Endothelial cell of hepatic sinusoid (primary cell): Measurements from ENCODE around the gene PAPSS1.

Experiments
- in situ Hi-C: cut with HindIII; loops from 2 replicates; pipeline ENCODE4 v1.10.0; 2017; ENCODE audit warnings: low sequenced_read_pairs

Gene PAPSS1

DNA sequence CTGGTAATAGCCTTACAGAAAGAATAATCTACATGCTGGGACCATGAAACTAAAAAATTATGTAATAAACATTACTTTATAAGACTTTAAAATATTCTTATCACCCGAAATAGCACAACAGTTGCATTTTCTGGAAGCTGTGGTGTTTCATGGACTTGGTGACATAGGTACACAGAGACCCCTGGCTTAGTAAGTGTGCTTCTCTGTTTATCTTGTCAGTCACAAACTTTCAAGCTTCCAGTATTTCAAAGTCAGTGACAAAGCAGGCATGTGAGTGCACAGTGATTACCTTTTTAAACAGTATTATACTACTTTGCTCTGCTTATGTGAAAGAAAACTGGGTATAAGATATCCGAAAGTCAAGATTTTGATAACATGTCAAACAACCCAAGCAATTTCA lies 84.3 kb downstream of the PAPSS1 start:
- in situ Hi-C loops = no loop called here

DNA sequence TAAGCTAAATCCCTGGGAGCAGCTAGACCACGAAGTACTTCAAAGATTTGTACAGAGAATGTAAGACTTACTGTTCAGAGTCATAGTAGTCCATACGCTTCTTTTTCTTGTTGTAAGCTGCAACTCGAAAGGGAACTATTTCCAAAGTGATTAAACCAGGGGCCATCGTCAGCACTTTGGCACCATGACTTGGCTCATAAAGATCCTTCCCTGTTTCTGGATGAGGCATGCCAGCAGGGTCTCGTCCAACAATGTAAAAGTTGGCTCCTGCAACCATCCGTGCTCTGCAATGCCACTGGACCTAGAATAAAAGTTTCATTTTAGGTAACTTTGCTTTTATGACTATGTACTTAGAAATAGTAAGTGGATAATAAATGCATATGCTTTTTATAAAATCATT lies 88.5 kb downstream of the PAPSS1 start:
- in situ Hi-C loops = no loop called here

DNA sequence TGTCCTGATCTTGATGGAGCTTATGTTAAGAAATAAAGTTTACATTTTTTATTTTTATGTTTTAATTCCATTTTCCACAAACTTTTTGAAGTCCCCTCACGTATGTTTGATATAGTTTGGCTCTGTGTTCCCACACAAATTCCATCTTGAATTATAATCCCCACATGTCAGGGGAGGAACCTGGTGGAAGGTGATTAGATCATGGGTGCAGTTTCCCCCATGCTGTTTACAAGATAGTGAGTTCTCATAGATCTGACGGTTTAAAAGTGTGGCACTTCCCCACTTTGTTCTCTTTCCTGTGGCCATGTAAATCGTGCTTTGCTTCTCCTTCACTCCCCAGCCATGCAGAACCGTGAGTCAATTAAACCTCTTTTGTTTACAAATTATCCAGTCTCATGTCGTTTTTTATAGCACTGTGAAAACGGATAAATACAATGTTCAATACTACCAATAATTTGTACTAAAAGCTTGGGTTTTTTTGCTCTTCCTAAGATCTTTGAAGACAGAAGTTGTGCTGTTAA lies 89.8 kb downstream of the PAPSS1 start:
- in situ Hi-C loops = no loop called here

GRCh38 chr4:107629318-107629717 lies 90.7 kb downstream of the PAPSS1 start:
- in situ Hi-C loops = no loop called here

GRCh38 chr4:107625391-107625902 lies 94.6 kb downstream of the PAPSS1 start:
- in situ Hi-C loops = no loop called here

- in situ Hi-C loops = no loop called here
Measured at GRCh38 chr4:107624024-107624423, 96.0 kb downstream of the PAPSS1 start.

DNA sequence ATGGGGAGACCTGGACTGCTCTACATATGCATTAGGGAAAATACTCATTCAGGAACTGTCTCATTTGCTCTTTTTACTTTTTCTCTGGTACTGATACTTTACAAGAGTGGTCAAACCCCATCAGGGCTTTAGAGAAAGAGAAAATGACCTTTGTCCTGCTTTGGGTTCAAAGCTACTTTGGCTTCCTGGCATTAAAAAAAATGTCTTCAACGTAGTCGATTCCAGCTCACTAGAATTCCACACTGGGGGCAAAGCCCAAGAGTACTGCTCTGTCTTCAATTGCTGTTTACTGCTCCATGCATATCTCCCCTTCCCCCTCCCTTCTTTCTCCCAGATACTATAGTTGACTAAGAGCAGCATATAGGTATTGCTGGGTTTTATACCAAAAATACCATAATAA lies 98.0 kb downstream of the PAPSS1 start:
- in situ Hi-C loops = no loop called here

GRCh38 chr4:107619731-107620130 lies 100.3 kb downstream of the PAPSS1 start:
- in situ Hi-C loops = no loop called here

- in situ Hi-C loops = no loop called here
Measured at GRCh38 chr4:107619066-107619465, 101.0 kb downstream of the PAPSS1 start.

DNA sequence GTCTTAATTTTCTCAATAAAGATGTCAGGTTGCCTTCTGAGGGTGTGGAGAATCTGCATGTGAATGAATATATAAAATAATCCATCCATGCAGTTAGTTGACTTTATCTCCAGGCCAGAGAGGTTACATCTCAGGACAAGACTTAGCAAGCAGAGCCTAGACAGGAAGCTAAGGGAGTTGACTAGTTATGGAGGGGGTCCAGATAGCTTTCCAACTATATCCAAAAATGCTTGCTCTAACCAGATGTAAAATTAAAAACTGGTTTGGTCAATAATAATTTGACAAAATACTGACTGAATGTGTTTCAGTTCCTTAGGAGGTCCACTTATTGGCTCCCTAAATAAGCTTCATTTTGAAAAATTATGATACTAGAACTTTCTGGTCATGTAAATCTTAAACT lies 101.4 kb downstream of the PAPSS1 start:
- in situ Hi-C loops = no loop called here

- in situ Hi-C loops = no loop called here
Measured at GRCh38 chr4:107616838-107617389, 103.1 kb downstream of the PAPSS1 start.

- in situ Hi-C loops = no loop called here
Measured at GRCh38 chr4:107615809-107616208, 104.2 kb downstream of the PAPSS1 start.

- in situ Hi-C loops = no loop called here
Measured at GRCh38 chr4:107603430-107603829, 116.6 kb downstream of the PAPSS1 start.

DNA sequence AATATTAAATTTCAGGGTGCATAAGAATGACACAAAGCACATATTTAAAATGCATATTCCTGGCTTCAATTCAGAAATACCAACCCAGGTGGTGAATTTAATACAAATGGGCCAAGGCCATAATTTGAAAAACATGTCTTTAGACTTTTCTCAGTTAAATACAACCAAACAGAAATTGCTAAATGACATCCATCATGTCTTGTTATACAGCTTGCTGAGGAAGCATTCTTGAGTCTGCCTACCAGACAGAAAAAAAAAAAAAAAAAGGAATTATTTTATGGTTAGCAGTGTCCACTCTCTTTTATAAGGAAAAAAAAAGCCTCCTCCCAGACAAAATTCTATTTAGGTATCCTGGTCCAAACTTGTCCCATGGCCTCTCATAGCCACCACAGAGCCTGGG lies 119.1 kb downstream of the PAPSS1 start:
- in situ Hi-C loops = no loop called here

DNA sequence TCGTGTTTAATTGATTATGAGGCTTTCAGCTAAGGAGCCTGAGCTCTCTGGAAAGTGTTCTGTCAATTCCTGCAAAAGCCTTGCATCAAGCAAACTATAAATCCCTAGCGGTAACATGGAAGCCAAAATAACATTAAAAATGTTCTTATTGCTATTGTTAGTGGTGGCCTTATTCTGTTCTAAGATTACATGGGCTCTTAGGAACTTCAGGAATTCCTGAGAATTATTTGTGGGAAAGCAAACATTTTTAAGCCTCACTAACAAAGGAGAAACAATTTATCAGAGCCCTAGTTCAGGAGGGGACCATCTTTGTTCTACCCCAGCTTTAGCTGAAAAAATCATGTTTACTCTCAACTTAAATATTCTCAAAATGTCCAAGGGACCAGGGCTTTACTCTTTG lies 119.6 kb downstream of the PAPSS1 start:
- in situ Hi-C loops = no loop called here

- in situ Hi-C loops = no loop called here
Measured at GRCh38 chr4:107599841-107600240, 120.2 kb downstream of the PAPSS1 start.

DNA sequence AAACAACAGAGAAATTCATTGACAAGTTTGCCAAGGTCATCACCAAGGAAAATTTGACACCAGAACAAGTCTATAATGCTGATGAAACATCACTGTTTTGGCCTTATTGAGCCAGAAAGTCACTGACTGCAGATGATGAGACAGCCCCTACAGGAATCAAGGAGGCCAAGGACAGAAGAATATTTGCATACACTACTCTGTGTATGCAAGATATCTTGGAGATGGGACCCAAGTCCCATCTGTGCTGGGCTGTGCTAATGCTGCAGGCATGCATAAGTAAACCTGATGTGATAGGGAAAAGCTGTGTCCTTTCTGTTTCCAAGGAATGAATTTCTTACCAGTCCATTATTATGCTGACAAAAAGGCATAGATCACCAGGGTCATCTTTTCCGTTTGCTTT lies 126.8 kb downstream of the PAPSS1 start:
- in situ Hi-C loops = no loop called here

GRCh38 chr4:107592519-107592918 lies 127.5 kb downstream of the PAPSS1 start:
- in situ Hi-C loops = no loop called here

GRCh38 chr4:107589269-107589668 lies 130.8 kb downstream of the PAPSS1 start:
- in situ Hi-C loops = no loop called here

DNA sequence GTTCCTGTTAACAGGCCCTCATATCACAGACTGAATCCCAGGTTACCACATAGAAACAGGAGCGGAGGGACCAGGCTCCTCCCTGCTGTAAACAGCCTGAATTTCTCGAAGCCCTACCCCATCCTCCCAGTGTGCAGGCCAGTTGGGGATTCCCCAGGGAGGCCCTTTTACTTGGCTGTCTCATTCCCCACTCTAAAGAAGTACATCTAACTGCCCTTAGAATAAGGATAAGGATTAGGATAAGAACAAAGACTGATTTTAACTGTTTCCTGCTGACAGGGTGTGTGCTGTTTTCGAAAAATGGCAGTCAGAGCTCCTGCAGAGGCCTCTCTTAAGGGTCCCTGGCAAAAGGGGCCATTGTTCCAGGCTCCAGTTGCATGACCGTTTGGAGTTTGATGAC lies 133.7 kb downstream of the PAPSS1 start:
- in situ Hi-C loops = no loop called here

DNA sequence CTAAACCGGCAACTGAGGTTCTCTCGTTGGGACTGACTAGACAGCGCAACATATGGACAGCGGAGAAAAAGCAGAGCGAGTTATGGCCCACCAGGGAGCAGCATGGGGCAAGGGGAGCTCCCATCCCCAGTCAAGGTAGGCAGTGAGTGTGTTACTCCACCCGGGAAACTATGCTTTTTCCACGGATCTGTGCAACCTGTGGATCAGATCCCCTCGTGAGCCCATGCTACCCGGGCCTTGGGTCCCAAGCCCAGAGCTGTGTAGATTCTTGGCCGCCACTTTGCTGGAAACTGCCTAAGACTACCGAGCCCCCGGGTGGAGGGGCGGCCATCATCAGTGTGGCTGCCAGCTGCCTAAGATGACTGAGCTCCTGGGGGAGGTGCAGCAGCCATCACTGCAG lies 140.9 kb downstream of the PAPSS1 start:
- in situ Hi-C loops = no loop called here

DNA sequence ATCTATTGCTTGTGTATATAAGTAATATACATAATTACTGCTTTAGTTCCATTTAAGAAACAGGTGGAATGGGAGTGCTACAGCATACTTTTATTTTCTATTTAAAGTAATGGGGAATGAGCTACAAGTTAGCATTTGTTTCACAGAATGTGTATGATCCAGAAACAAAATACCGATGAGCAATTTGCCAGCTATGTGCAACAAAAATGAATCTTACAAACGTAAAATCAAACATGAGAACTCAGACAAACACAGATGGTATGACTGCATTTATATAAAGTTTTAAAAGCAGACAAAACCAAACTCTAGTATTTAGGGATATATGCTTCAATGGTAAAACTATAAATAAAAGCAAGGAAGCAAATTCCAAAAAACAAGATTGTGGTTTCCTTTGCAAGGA lies 141.7 kb downstream of the PAPSS1 start:
- in situ Hi-C loops = no loop called here

DNA sequence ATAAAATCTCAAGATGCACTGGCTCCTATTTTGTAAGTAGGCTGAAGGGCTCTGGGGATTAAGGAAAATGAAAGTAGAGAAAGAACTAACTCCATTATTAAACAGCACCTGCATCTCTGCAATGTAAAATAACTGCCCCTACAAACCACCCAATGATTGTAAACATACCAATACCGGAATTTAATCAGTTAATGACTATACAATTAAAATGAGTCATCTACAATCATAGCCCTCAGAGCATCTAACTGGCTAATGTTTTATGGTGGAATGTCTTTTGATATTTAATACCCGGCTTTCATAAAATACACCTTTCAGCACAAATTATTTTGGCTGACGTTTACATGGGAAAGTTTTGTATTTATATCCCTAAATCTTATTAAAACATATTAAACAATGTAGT lies 142.3 kb downstream of the PAPSS1 start:
- in situ Hi-C loops = no loop called here
